Measurements from ENCODE around the gene XPR1.

GRCh38 chr1:180912801-180913565 lies 281.2 kb downstream of the XPR1 start, which contains the start of gene KIAA1614:
- TF ChIP-seq, protein P1, sequence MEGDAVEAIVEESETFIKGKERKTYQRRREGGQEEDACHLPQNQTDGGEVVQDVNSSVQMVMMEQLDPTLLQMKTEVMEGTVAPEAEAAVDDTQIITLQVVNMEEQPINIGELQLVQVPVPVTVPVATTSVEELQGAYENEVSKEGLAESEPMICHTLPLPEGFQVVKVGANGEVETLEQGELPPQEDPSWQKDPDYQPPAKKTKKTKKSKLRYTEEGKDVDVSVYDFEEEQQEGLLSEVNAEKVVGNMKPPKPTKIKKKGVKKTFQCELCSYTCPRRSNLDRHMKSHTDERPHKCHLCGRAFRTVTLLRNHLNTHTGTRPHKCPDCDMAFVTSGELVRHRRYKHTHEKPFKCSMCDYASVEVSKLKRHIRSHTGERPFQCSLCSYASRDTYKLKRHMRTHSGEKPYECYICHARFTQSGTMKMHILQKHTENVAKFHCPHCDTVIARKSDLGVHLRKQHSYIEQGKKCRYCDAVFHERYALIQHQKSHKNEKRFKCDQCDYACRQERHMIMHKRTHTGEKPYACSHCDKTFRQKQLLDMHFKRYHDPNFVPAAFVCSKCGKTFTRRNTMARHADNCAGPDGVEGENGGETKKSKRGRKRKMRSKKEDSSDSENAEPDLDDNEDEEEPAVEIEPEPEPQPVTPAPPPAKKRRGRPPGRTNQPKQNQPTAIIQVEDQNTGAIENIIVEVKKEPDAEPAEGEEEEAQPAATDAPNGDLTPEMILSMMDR (IDR thresholded peaks at IDR 0.05 in 2 of 3, conservative IDR thresholded peaks at IDR 0.05 in 1 of 3; ENCODE audit: control insufficient read depth in 2 of 3, extremely low read depth in 1 of 3, insufficient read depth in 1 of 3, low read depth in 3 of 3, low read length in 3 of 3), result no peak
- TF ChIP-seq TCF7 (IDR thresholded peaks at IDR 0.05; ENCODE audit: borderline replicate concordance), result no peak
